PC-3 (cell line): ENCODE results near the gene TDRD15.
"Not testable (repeated sequence)": the region's sequence is repeated elsewhere in the genome, so short reads cannot be mapped to it uniquely, and the experiment has no call there.

ENCODE experiments used
- EZH2 ChIP-seq: fragments of 300-600 bp; sonication (generic); IDR thresholded peaks from one replicate; pipeline ENCODE4 v1.6.1; 2017; ENCODE audit warnings: antibody characterized with exemption, mild to moderate bottlenecking, low read length; ENCODE audit not compliant: unreplicated experiment
- EZH2phosphoT487 ChIP-seq: fragments of 300-600 bp; sonication (generic); IDR thresholded peaks from 2 replicates; pipeline ENCODE4 v1.6.1; 2018; ENCODE audit warnings: mild to moderate bottlenecking, antibody characterized with exemption, low read length, borderline replicate concordance

GRCh38 chr2:21151234-21151633, 27.5 kb downstream of the TDRD15 start:
- not testable (repeated sequence) for TF ChIP-seq EZH2phosphoT487, EZH2
